Measurements from ENCODE around the gene POU2F3. TPM values are rescaled to one million over a fixed set of nuclear protein-coding genes. Genes with fewer than 3 reads are reported as not detected.
"Not testable (repeated sequence)": the region's sequence is repeated elsewhere in the genome, so short reads cannot be mapped to it uniquely, and the experiment has no call there.

The POU2F3 gene
- total RNA-seq, 1 donor from 2014 or later: 1.4 TPM

GRCh38 chr11:120241277-120241676 lies 1.3 kb downstream of the POU2F3 start:
- no peak for DNase-seq (ENCODE audit: low read depth)
- no peak overlapping the region for H3K4me3 ChIP-seq (ENCODE audit: low read depth, low read length)
- TF ChIP-seq CTCF (conservative IDR thresholded peaks at IDR 0.05; ENCODE audit: low read depth, low read length): no peak

- no peak for DNase-seq (ENCODE audit: low read depth)
- TF ChIP-seq CTCF (conservative IDR thresholded peaks at IDR 0.05; ENCODE audit: low read depth, low read length): no peak
- no peak overlapping the region for H3K4me3 ChIP-seq (ENCODE audit: low read depth, low read length)
Observed at GRCh38 chr11:120243221-120243620, 3.3 kb downstream of the POU2F3 start.

GRCh38 chr11:120244476-120245365 lies 4.8 kb downstream of the POU2F3 start:
- no peak for DNase-seq (ENCODE audit: low read depth)
- TF ChIP-seq CTCF (conservative IDR thresholded peaks at IDR 0.05; ENCODE audit: low read depth, low read length): no peak
- H3K4me3 ChIP-seq (ENCODE audit: low read depth, low read length): no peak overlapping the region

- H3K4me3 ChIP-seq (ENCODE audit: low read depth, low read length): no peak overlapping the region
- no peak for DNase-seq (ENCODE audit: low read depth)
- no peak for TF ChIP-seq CTCF (conservative IDR thresholded peaks at IDR 0.05; ENCODE audit: low read depth, low read length)
Observed at GRCh38 chr11:120245434-120245833, 5.5 kb downstream of the POU2F3 start.

GRCh38 chr11:120248551-120249278 lies 8.8 kb downstream of the POU2F3 start:
- H3K4me3 ChIP-seq (ENCODE audit: low read depth, low read length): no peak overlapping the region
- DNase-seq (ENCODE audit: low read depth): peak; percentile 52
- TF ChIP-seq CTCF (conservative IDR thresholded peaks at IDR 0.05; ENCODE audit: low read depth, low read length): no peak

- no peak for DNase-seq (ENCODE audit: low read depth)
- H3K4me3 ChIP-seq (ENCODE audit: low read depth, low read length): no peak overlapping the region
- TF ChIP-seq CTCF (conservative IDR thresholded peaks at IDR 0.05; ENCODE audit: low read depth, low read length): no peak
Observed at GRCh38 chr11:120249279-120250262, 9.6 kb downstream of the POU2F3 start.

GRCh38 chr11:120253377-120253776 lies 13.4 kb downstream of the POU2F3 start:
- not testable (repeated sequence) for H3K4me3 ChIP-seq (ENCODE audit: low read depth, low read length); DNase-seq (ENCODE audit: low read depth)

Data from epithelial cell of proximal tubule (primary cell).